ENCODE data around the gene MED12L. TPM values are rescaled to one million over a fixed set of nuclear protein-coding genes. Genes with fewer than 3 reads are reported as not detected.

The MED12L gene
- total and polyA plus RNA-seq, 2 donors (not counting 1 experiment from before 2014, with no cell fraction given): 0.94 to 4.3 TPM

- H3K79me2 ChIP-seq (ENCODE audit: control insufficient read depth, insufficient read depth, low read length): no peaks in the 10 kb centered on the region
- H2AFZ ChIP-seq (ENCODE audit: low read length): no peak overlapping the region
- no peaks in the 10 kb centered on the region for H3K27me3 ChIP-seq (ENCODE audit: control insufficient read depth, insufficient read depth, low read length)
- H3K9ac ChIP-seq (ENCODE audit: insufficient read depth, low read length): no peak overlapping the region
- no peaks in the 10 kb centered on the region for H3K4me1 ChIP-seq (ENCODE audit: control insufficient read depth, extremely low read depth, insufficient read depth, low read length)
- no peak overlapping the region for H3K27ac ChIP-seq (ENCODE audit: insufficient read depth, low read length)
- no peak for TF ChIP-seq EZH2 (IDR thresholded peaks at IDR 0.05; ENCODE audit: low read length, missing control alignments)
- no peak for TF ChIP-seq CTCF (conservative IDR thresholded peaks at IDR 0.05 in 1 of 2, IDR thresholded peaks at IDR 0.05 in 1 of 2; ENCODE audit: low read depth in 1 of 2, low read length in 2 of 2)
- no peak for DNase-seq (ENCODE audit: low read depth in 2 of 2)
- H3K4me3 ChIP-seq (replicated peaks in 1 of 4; ENCODE audit: control extremely low read depth in 1 of 4, insufficient read depth in 1 of 4, low read depth in 3 of 4, low read length in 4 of 4): no peak overlapping the region
- H3K9me3 ChIP-seq (ENCODE audit: control insufficient read depth, insufficient read depth, low read depth, low read length): no peaks in the 10 kb centered on the region
- no peaks in the 10 kb centered on the region for H3K36me3 ChIP-seq (ENCODE audit: control insufficient read depth, insufficient read depth, low read length)
- no peak overlapping the region for H3K4me2 ChIP-seq (ENCODE audit: extremely low read depth, insufficient read depth, low read length)
- H4K20me1 ChIP-seq (ENCODE audit: control insufficient read depth, extremely low read depth, insufficient read depth, low read length): no peaks in the 10 kb centered on the region
Observed at GRCh38 chr3:151052756-151053155, 32.7 kb upstream of the MED12L start.

- Histone ChIP-seq H4K20me1 (ENCODE audit: control insufficient read depth, extremely low read depth, insufficient read depth, low read length) (no peaks in the 10 kb centered on the region), H3K79me2 (ENCODE audit: control insufficient read depth, insufficient read depth, low read length) (no peaks in the 10 kb centered on the region), H3K4me1 (ENCODE audit: control insufficient read depth, extremely low read depth, insufficient read depth, low read length) (no peaks in the 10 kb centered on the region), H3K4me2 (ENCODE audit: extremely low read depth, insufficient read depth, low read length) (no peak overlapping the region), H3K27me3 (ENCODE audit: control insufficient read depth, insufficient read depth, low read length) (no peaks in the 10 kb centered on the region), H3K36me3 (ENCODE audit: control insufficient read depth, insufficient read depth, low read length) (no peaks in the 10 kb centered on the region), H3K4me3 (replicated peaks in 1 of 4; ENCODE audit: control extremely low read depth in 1 of 4, insufficient read depth in 1 of 4, low read depth in 3 of 4, low read length in 4 of 4) (no peak overlapping the region), H3K9ac (ENCODE audit: insufficient read depth, low read length) (no peak overlapping the region), H3K9me3 (ENCODE audit: control insufficient read depth, insufficient read depth, low read depth, low read length) (no peaks in the 10 kb centered on the region), H3K27ac (ENCODE audit: insufficient read depth, low read length) (no peak overlapping the region), H2AFZ (ENCODE audit: low read length) (no peak overlapping the region)
- no peak for DNase-seq (ENCODE audit: low read depth in 2 of 2)
- TF ChIP-seq EZH2 (IDR thresholded peaks at IDR 0.05; ENCODE audit: low read length, missing control alignments) (no peak), CTCF (conservative IDR thresholded peaks at IDR 0.05 in 1 of 2, IDR thresholded peaks at IDR 0.05 in 1 of 2; ENCODE audit: low read depth in 1 of 2, low read length in 2 of 2) (no peak)
Observed at GRCh38 chr3:151058740-151059139, 26.7 kb upstream of the MED12L start.

GRCh38 chr3:151062611-151063010 lies 22.9 kb upstream of the MED12L start:
- Histone ChIP-seq H3K4me1 (ENCODE audit: control insufficient read depth, extremely low read depth, insufficient read depth, low read length) (no peaks in the 10 kb centered on the region), H3K36me3 (ENCODE audit: control insufficient read depth, insufficient read depth, low read length) (no peaks in the 10 kb centered on the region), H3K27ac (ENCODE audit: insufficient read depth, low read length) (no peak overlapping the region), H4K20me1 (ENCODE audit: control insufficient read depth, extremely low read depth, insufficient read depth, low read length) (no peaks in the 10 kb centered on the region), H3K27me3 (ENCODE audit: control insufficient read depth, insufficient read depth, low read length) (no peaks in the 10 kb centered on the region), H3K4me3 (replicated peaks in 1 of 4; ENCODE audit: control extremely low read depth in 1 of 4, insufficient read depth in 1 of 4, low read depth in 3 of 4, low read length in 4 of 4) (no peak overlapping the region), H3K79me2 (ENCODE audit: control insufficient read depth, insufficient read depth, low read length) (no peaks in the 10 kb centered on the region), H2AFZ (ENCODE audit: low read length) (no peak overlapping the region), H3K9me3 (ENCODE audit: control insufficient read depth, insufficient read depth, low read depth, low read length) (no peaks in the 10 kb centered on the region), H3K4me2 (ENCODE audit: extremely low read depth, insufficient read depth, low read length) (no peak overlapping the region), H3K9ac (ENCODE audit: insufficient read depth, low read length) (no peak overlapping the region)
- TF ChIP-seq EZH2 (IDR thresholded peaks at IDR 0.05; ENCODE audit: low read length, missing control alignments) (no peak), CTCF (conservative IDR thresholded peaks at IDR 0.05 in 1 of 2, IDR thresholded peaks at IDR 0.05 in 1 of 2; ENCODE audit: low read depth in 1 of 2, low read length in 2 of 2) (no peak)
- no peak for DNase-seq (ENCODE audit: low read depth in 2 of 2)

All from fibroblast of lung (primary cell).